ENCODE results near the gene KIF9.
"Not testable (repeated sequence)": the region's sequence is repeated elsewhere in the genome, so short reads cannot be mapped to it uniquely, and the experiment has no call there.

The KIF9 gene

GRCh38 chr3:47221798-47222197, 60.8 kb downstream of the KIF9 start:
- H3K9me3 ChIP-seq (replicated peaks in 1 of 2; ENCODE audit: control insufficient read depth in 2 of 2, insufficient read depth in 1 of 2, low read depth in 1 of 2, low read length in 2 of 2): no peaks in the 10 kb centered on the region
- H2BK15ac ChIP-seq (ENCODE audit: low read length): no peak overlapping the region
- no peak overlapping the region for H4K91ac ChIP-seq (ENCODE audit: low read depth, low read length, poor library complexity)
- H3K36me3 ChIP-seq (replicated peaks in 1 of 2; ENCODE audit: control insufficient read depth in 2 of 2, insufficient read depth in 2 of 2, low read length in 2 of 2): no peaks in the 10 kb centered on the region
- H3K79me1 ChIP-seq (ENCODE audit: low read depth, low read length): no peaks in the 10 kb centered on the region
- no peak overlapping the region for H3K23ac ChIP-seq (ENCODE audit: low read depth, low read length, poor library complexity)
- H3K4ac ChIP-seq (ENCODE audit: low read length): no peak overlapping the region
- no peaks in the 10 kb centered on the region for H3K27me3 ChIP-seq (ENCODE audit: control insufficient read depth in 3 of 3, insufficient read depth in 3 of 3, low read depth in 1 of 3, low read length in 3 of 3)
- H3K27ac ChIP-seq (replicated peaks; ENCODE audit: low read length): no peak overlapping the region
- H3K18ac ChIP-seq (ENCODE audit: low read length): no peak overlapping the region
- no peak overlapping the region for H2AFZ ChIP-seq (ENCODE audit: low read length)
- no CpG with 5 or more reads among the region's 1 CpG for WGBS, 2 donors (ENCODE audit: extremely low coverage in 2 of 2, insufficient read length in 2 of 2, insufficient replicate concordance in 1 of 2)
- H3K4me2 ChIP-seq (ENCODE audit: insufficient read depth, low read length, poor library complexity, severe bottlenecking): no peak overlapping the region
- H2BK120ac ChIP-seq (ENCODE audit: low read depth, low read length): no peak overlapping the region
- H2BK12ac ChIP-seq (ENCODE audit: low read length): no peak overlapping the region
- H3K4me1 ChIP-seq (ENCODE audit: control insufficient read depth in 2 of 2, insufficient read depth in 1 of 2, low read depth in 1 of 2, low read length in 2 of 2): no peaks in the 10 kb centered on the region
- no peak overlapping the region for H3K14ac ChIP-seq (ENCODE audit: low read length)
- H4K8ac ChIP-seq (ENCODE audit: low read depth, low read length): no peak overlapping the region
- no peak overlapping the region for H3K9ac ChIP-seq (ENCODE audit: low read depth, low read length, poor library complexity)
- DNase-seq (ENCODE audit: low spot score): no peak
- H3K4me3 ChIP-seq (ENCODE audit: low read length in 2 of 2): no peak overlapping the region
- no peak overlapping the region for H2AK5ac ChIP-seq (ENCODE audit: low read depth, low read length)
- H2BK5ac ChIP-seq (ENCODE audit: low read length): no peak overlapping the region

- no peak overlapping the region for H2BK12ac ChIP-seq (ENCODE audit: low read length)
- H3K23ac ChIP-seq (ENCODE audit: low read depth, low read length, poor library complexity): no peak overlapping the region
- no peaks in the 10 kb centered on the region for H3K4me1 ChIP-seq (ENCODE audit: control insufficient read depth in 2 of 2, insufficient read depth in 1 of 2, low read depth in 1 of 2, low read length in 2 of 2)
- no peak overlapping the region for H2AFZ ChIP-seq (ENCODE audit: low read length)
- H2BK120ac ChIP-seq (ENCODE audit: low read depth, low read length): no peak overlapping the region
- no peak overlapping the region for H3K4me2 ChIP-seq (ENCODE audit: insufficient read depth, low read length, poor library complexity, severe bottlenecking)
- WGBS, 2 donors (ENCODE audit: extremely low coverage in 2 of 2, insufficient read length in 2 of 2, insufficient replicate concordance in 1 of 2): no CpG with 5 or more reads among the region's 3 CpGs
- no peaks in the 10 kb centered on the region for H3K27me3 ChIP-seq (ENCODE audit: control insufficient read depth in 3 of 3, insufficient read depth in 3 of 3, low read depth in 1 of 3, low read length in 3 of 3)
- H3K36me3 ChIP-seq (replicated peaks in 1 of 2; ENCODE audit: control insufficient read depth in 2 of 2, insufficient read depth in 2 of 2, low read length in 2 of 2): peaks cover 0 to 1% of the 10 kb centered on the region in 2 donors
- no peak overlapping the region for H2BK15ac ChIP-seq (ENCODE audit: low read length)
- H3K14ac ChIP-seq (ENCODE audit: low read length): no peak overlapping the region
- no peak overlapping the region for H3K9ac ChIP-seq (ENCODE audit: low read depth, low read length, poor library complexity)
- H4K91ac ChIP-seq (ENCODE audit: low read depth, low read length, poor library complexity): no peak overlapping the region
- H3K4ac ChIP-seq (ENCODE audit: low read length): no peak overlapping the region
- no peak overlapping the region for H3K27ac ChIP-seq (replicated peaks; ENCODE audit: low read length)
- no peak overlapping the region for H4K8ac ChIP-seq (ENCODE audit: low read depth, low read length)
- H2BK5ac ChIP-seq (ENCODE audit: low read length): no peak overlapping the region
- H2AK5ac ChIP-seq (ENCODE audit: low read depth, low read length): no peak overlapping the region
- H3K9me3 ChIP-seq (replicated peaks in 1 of 2; ENCODE audit: control insufficient read depth in 2 of 2, insufficient read depth in 1 of 2, low read depth in 1 of 2, low read length in 2 of 2): no peaks in the 10 kb centered on the region
- no peak for DNase-seq (ENCODE audit: low spot score)
- H3K79me1 ChIP-seq (ENCODE audit: low read depth, low read length): peaks cover 2% of the 10 kb centered on the region
- H3K18ac ChIP-seq (ENCODE audit: low read length): no peak overlapping the region
- H3K4me3 ChIP-seq (ENCODE audit: low read length in 2 of 2): no peak overlapping the region
Observed at GRCh38 chr3:47210863-47211405, 71.7 kb downstream of the KIF9 start.

GRCh38 chr3:47206022-47206421, 76.6 kb downstream of the KIF9 start:
- not testable (repeated sequence) for H3K36me3 ChIP-seq (replicated peaks in 1 of 2; ENCODE audit: control insufficient read depth in 2 of 2, insufficient read depth in 2 of 2, low read length in 2 of 2); H3K18ac ChIP-seq (ENCODE audit: low read length); H2AK5ac ChIP-seq (ENCODE audit: low read depth, low read length); H3K27ac ChIP-seq (replicated peaks; ENCODE audit: low read length); H3K4me3 ChIP-seq (ENCODE audit: low read length in 2 of 2); H2BK12ac ChIP-seq (ENCODE audit: low read length); H3K79me1 ChIP-seq (ENCODE audit: low read depth, low read length); H3K9me3 ChIP-seq (replicated peaks in 1 of 2; ENCODE audit: control insufficient read depth in 2 of 2, insufficient read depth in 1 of 2, low read depth in 1 of 2, low read length in 2 of 2); H3K23ac ChIP-seq (ENCODE audit: low read depth, low read length, poor library complexity); DNase-seq (ENCODE audit: low spot score); H3K4ac ChIP-seq (ENCODE audit: low read length); H4K8ac ChIP-seq (ENCODE audit: low read depth, low read length); H3K4me1 ChIP-seq (ENCODE audit: control insufficient read depth in 2 of 2, insufficient read depth in 1 of 2, low read depth in 1 of 2, low read length in 2 of 2); H2BK5ac ChIP-seq (ENCODE audit: low read length); H2AFZ ChIP-seq (ENCODE audit: low read length); H2BK120ac ChIP-seq (ENCODE audit: low read depth, low read length); H4K91ac ChIP-seq (ENCODE audit: low read depth, low read length, poor library complexity); H3K14ac ChIP-seq (ENCODE audit: low read length); H2BK15ac ChIP-seq (ENCODE audit: low read length); H3K4me2 ChIP-seq (ENCODE audit: insufficient read depth, low read length, poor library complexity, severe bottlenecking); H3K27me3 ChIP-seq (ENCODE audit: control insufficient read depth in 3 of 3, insufficient read depth in 3 of 3, low read depth in 1 of 3, low read length in 3 of 3); H3K9ac ChIP-seq (ENCODE audit: low read depth, low read length, poor library complexity)
- WGBS, 2 donors (ENCODE audit: extremely low coverage in 2 of 2, insufficient read length in 2 of 2, insufficient replicate concordance in 1 of 2): no CpG with 5 or more reads among the region's 5 CpGs

GRCh38 chr3:47204875-47205274, 77.7 kb downstream of the KIF9 start:
- no peaks in the 10 kb centered on the region for H3K9me3 ChIP-seq (replicated peaks in 1 of 2; ENCODE audit: control insufficient read depth in 2 of 2, insufficient read depth in 1 of 2, low read depth in 1 of 2, low read length in 2 of 2)
- H3K9ac ChIP-seq (ENCODE audit: low read depth, low read length, poor library complexity): no peak overlapping the region
- H3K27ac ChIP-seq (replicated peaks; ENCODE audit: low read length): no peak overlapping the region
- H3K18ac ChIP-seq (ENCODE audit: low read length): no peak overlapping the region
- H3K4ac ChIP-seq (ENCODE audit: low read length): no peak overlapping the region
- no peak overlapping the region for H4K91ac ChIP-seq (ENCODE audit: low read depth, low read length, poor library complexity)
- no peaks in the 10 kb centered on the region for H3K4me1 ChIP-seq (ENCODE audit: control insufficient read depth in 2 of 2, insufficient read depth in 1 of 2, low read depth in 1 of 2, low read length in 2 of 2)
- H2BK120ac ChIP-seq (ENCODE audit: low read depth, low read length): no peak overlapping the region
- H2AK5ac ChIP-seq (ENCODE audit: low read depth, low read length): no peak overlapping the region
- H2BK5ac ChIP-seq (ENCODE audit: low read length): no peak overlapping the region
- no peak overlapping the region for H3K4me3 ChIP-seq (ENCODE audit: low read length in 2 of 2)
- H3K27me3 ChIP-seq (ENCODE audit: control insufficient read depth in 3 of 3, insufficient read depth in 3 of 3, low read depth in 1 of 3, low read length in 3 of 3): no peaks in the 10 kb centered on the region
- H3K79me1 ChIP-seq (ENCODE audit: low read depth, low read length): no peaks in the 10 kb centered on the region
- no peak overlapping the region for H2BK15ac ChIP-seq (ENCODE audit: low read length)
- H4K8ac ChIP-seq (ENCODE audit: low read depth, low read length): no peak overlapping the region
- DNase-seq (ENCODE audit: low spot score): no peak
- no peak overlapping the region for H3K14ac ChIP-seq (ENCODE audit: low read length)
- no peak overlapping the region for H2AFZ ChIP-seq (ENCODE audit: low read length)
- H2BK12ac ChIP-seq (ENCODE audit: low read length): no peak overlapping the region
- no peak overlapping the region for H3K4me2 ChIP-seq (ENCODE audit: insufficient read depth, low read length, poor library complexity, severe bottlenecking)
- H3K23ac ChIP-seq (ENCODE audit: low read depth, low read length, poor library complexity): no peak overlapping the region
- H3K36me3 ChIP-seq (replicated peaks in 1 of 2; ENCODE audit: control insufficient read depth in 2 of 2, insufficient read depth in 2 of 2, low read length in 2 of 2): no peaks in the 10 kb centered on the region

Measured in neuronal stem cell (in vitro differentiated cells).